OCI-LY1 (cell line): Measurements from ENCODE around the gene ATXN7L1.

Experiments used
- H2AFZ ChIP-seq: fragments of 200-600 bp; sonication (generic), shearing (Covaris generic); 2 replicates; pipeline ENCODE4 v1.6.0; 2014; ENCODE audit warnings: antibody characterized with exemption, mild to moderate bottlenecking, low read length
- H3F3A ChIP-seq: fragments of 200-600 bp; sonication (generic), shearing (Covaris generic); 2 replicates; pipeline ENCODE4 v1.6.0; 2014; ENCODE audit warnings: mild to moderate bottlenecking, antibody characterized with exemption, low read length, moderate library complexity; ENCODE audit not compliant: insufficient read depth
- H3K27ac ChIP-seq: fragments of 200-600 bp; sonication (generic); 2 replicates; pipeline ENCODE4 v1.5.1; 2014; ENCODE audit warnings: low read length, mixed run types, mild to moderate bottlenecking, low read depth; ENCODE audit not compliant: poor library complexity, severe bottlenecking
- H3K27me3 ChIP-seq: fragments of 200-600 bp; sonication (generic); 2 replicates; pipeline ENCODE4 v1.6.0; 2014; ENCODE audit warnings: antibody characterized with exemption, mild to moderate bottlenecking, low read length, moderate library complexity; ENCODE audit not compliant: insufficient read depth
- H3K36me3 ChIP-seq: fragments of 200-600 bp; sonication (generic); 2 replicates; pipeline ENCODE4 v1.6.1; 2014; ENCODE audit warnings: mild to moderate bottlenecking, antibody characterized with exemption, low read length, moderate library complexity, mixed read lengths; ENCODE audit not compliant: insufficient read depth
- H3K4me1 ChIP-seq: fragments of 200-600 bp; sonication (generic); 2 replicates; pipeline ENCODE4 v1.5.1; 2014; ENCODE audit warnings: mild to moderate bottlenecking, low read length, moderate library complexity; ENCODE audit not compliant: insufficient read depth, severe bottlenecking
- H3K4me2 ChIP-seq: fragments of 200-600 bp; sonication (generic), shearing (Covaris generic); 2 replicates; pipeline ENCODE4 v1.6.1; 2014; ENCODE audit warnings: low read length
- H3K4me3 ChIP-seq: fragments of 200-600 bp; sonication (generic); 2 replicates; pipeline ENCODE4 v1.5.1; 2014; ENCODE audit warnings: low read length, low read depth, mild to moderate bottlenecking, mixed read lengths; ENCODE audit not compliant: poor library complexity, severe bottlenecking
- H3K79me2 ChIP-seq: fragments of 200-600 bp; shearing (Covaris generic); 2 replicates; pipeline ENCODE4 v1.6.1; 2016; ENCODE audit warnings: mixed run types, low read length, mixed read lengths; ENCODE audit not compliant: insufficient read depth
- H3K9ac ChIP-seq: fragments of 200-600 bp; sonication (generic), shearing (Covaris generic); 2 replicates; pipeline ENCODE4 v1.6.1; 2014; ENCODE audit warnings: mild to moderate bottlenecking, low read length, mixed read lengths
- H3K9me2 ChIP-seq: fragments of 200-600 bp; sonication (generic), shearing (Covaris generic); 2 replicates; pipeline ENCODE4 v1.6.1; 2014; ENCODE audit warnings: low read depth, mild to moderate bottlenecking, low read length, mixed read lengths
- H3K9me3 ChIP-seq: fragments of 200-600 bp; shearing (Covaris generic); 2 replicates; pipeline ENCODE4 v1.6.1; 2014; ENCODE audit warnings: low read length, mixed read lengths
- H4K20me1 ChIP-seq: fragments of 200-600 bp; sonication (generic), shearing (Covaris generic); 2 replicates; pipeline ENCODE4 v1.6.0; 2016; ENCODE audit warnings: mild to moderate bottlenecking, low read length; ENCODE audit not compliant: insufficient read depth
- EZH2 ChIP-seq: fragments of 200-600 bp; sonication (generic), shearing (Covaris generic); IDR thresholded peaks from 2 replicates; pipeline ENCODE4 v1.8.0; 2017; ENCODE audit warnings: borderline replicate concordance, mixed run types, mild to moderate bottlenecking, antibody characterized with exemption, low read length, moderate library complexity, mixed read lengths
- TF ChIP-seq, protein P1 (sequence below): fragments of 200-600 bp; sonication (generic), shearing (Covaris generic); IDR thresholded peaks from 2 replicates; pipeline ENCODE4 v1.5.1; 2017; ENCODE audit warnings: mild to moderate bottlenecking, antibody characterized with exemption, low read length, moderate library complexity, mixed read lengths

Gene ATXN7L1

GRCh38 chr7:105655067-105655466 is 221.3 kb downstream of the ATXN7L1 start:
- H4K20me1 ChIP-seq = no peaks in the 10 kb centered on the region
- H3K4me1 ChIP-seq = no peaks in the 10 kb centered on the region
- H3F3A ChIP-seq = no peaks in the 10 kb centered on the region
- no peaks in the 10 kb centered on the region for H3K9me3 ChIP-seq
- no peaks in the 10 kb centered on the region for H3K36me3 ChIP-seq
- H2AFZ ChIP-seq = no peak overlapping the region
- no peaks in the 10 kb centered on the region for H3K27me3 ChIP-seq
- H3K9ac ChIP-seq = no peak overlapping the region
- H3K9me2 ChIP-seq = no peaks in the 10 kb centered on the region
- H3K79me2 ChIP-seq = no peaks in the 10 kb centered on the region
- no peak overlapping the region for H3K27ac ChIP-seq
- H3K4me3 ChIP-seq = no peak overlapping the region
- TF ChIP-seq, protein P1, sequence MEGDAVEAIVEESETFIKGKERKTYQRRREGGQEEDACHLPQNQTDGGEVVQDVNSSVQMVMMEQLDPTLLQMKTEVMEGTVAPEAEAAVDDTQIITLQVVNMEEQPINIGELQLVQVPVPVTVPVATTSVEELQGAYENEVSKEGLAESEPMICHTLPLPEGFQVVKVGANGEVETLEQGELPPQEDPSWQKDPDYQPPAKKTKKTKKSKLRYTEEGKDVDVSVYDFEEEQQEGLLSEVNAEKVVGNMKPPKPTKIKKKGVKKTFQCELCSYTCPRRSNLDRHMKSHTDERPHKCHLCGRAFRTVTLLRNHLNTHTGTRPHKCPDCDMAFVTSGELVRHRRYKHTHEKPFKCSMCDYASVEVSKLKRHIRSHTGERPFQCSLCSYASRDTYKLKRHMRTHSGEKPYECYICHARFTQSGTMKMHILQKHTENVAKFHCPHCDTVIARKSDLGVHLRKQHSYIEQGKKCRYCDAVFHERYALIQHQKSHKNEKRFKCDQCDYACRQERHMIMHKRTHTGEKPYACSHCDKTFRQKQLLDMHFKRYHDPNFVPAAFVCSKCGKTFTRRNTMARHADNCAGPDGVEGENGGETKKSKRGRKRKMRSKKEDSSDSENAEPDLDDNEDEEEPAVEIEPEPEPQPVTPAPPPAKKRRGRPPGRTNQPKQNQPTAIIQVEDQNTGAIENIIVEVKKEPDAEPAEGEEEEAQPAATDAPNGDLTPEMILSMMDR = no peak
- no peak for TF ChIP-seq EZH2
- H3K4me2 ChIP-seq = no peak overlapping the region

DNA sequence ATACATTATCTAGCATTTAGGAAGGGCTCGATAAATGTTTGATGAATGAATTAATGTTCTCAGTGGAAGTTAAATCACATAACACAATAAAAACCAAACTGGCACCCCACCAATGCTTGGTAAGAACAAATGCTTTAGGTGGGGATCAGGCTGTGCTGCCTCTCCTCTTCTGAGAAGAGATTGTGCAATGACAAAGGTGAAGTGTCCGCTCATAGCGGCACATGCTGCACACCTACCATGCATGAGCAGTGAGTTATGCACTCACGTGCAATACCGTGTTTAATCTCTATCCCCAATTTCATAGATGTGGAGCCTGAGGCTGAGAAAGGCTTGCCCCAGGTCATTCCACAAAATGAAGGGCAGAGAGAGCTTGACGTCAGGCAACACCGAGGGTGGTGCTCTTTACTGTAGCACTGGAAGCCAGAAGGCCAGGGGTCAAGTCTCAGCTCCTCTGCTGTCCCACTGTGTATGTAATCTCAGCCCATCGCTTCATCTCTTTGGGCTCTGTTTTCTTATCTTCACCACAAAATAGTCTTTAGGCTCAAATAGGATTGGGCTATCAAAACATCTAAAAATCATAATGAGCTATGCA is 222.2 kb downstream of the ATXN7L1 start:
- no peak for TF ChIP-seq EZH2
- TF ChIP-seq, protein P1 = no peak
- no peaks in the 10 kb centered on the region for H3K9me2 ChIP-seq
- no peak overlapping the region for H3K4me3 ChIP-seq
- no peak overlapping the region for H3K27ac ChIP-seq
- no peaks in the 10 kb centered on the region for H4K20me1 ChIP-seq
- H3K9ac ChIP-seq = no peak overlapping the region
- H2AFZ ChIP-seq = no peak overlapping the region
- no peaks in the 10 kb centered on the region for H3K79me2 ChIP-seq
- no peaks in the 10 kb centered on the region for H3K36me3 ChIP-seq
- H3K4me2 ChIP-seq = no peak overlapping the region
- no peaks in the 10 kb centered on the region for H3K9me3 ChIP-seq
- H3K27me3 ChIP-seq = no peaks in the 10 kb centered on the region
- no peaks in the 10 kb centered on the region for H3F3A ChIP-seq
- H3K4me1 ChIP-seq = no peaks in the 10 kb centered on the region

DNA sequence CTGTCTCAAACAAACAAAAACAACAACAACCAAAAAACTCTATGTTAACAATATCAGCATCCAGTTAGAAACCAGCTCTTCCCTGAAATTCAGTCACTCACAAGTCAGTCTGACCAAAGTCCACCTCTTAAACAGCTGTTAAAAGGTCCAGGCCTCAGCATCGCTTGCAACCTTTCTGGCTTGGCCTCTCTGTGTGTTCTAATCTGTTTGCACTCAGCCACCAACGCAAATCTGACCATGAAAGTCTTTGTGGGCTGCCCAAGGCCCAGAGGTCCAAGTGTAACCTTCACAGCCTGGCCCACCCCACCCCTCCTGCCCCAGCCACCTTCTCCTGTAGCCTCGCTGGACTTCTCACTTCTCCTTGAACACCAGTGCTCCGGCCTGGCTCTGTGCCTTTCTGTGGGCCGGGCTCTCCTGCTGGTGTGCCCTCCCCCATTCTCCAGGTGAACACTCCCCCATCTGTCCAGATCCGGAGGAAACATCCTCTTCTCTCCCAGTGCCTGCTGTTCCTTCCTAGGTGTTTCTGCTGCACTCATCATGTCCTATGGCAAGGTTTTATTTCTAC is 222.9 kb downstream of the ATXN7L1 start:
- Histone ChIP-seq H3K4me2 (no peak overlapping the region), H4K20me1 (no peaks in the 10 kb centered on the region), H3K9me2 (no peaks in the 10 kb centered on the region), H3K27me3 (no peaks in the 10 kb centered on the region), H3F3A (no peaks in the 10 kb centered on the region), H2AFZ (no peak overlapping the region), H3K4me1 (no peaks in the 10 kb centered on the region), H3K36me3 (no peaks in the 10 kb centered on the region), H3K9ac (no peak overlapping the region), H3K79me2 (no peaks in the 10 kb centered on the region), H3K4me3 (no peak overlapping the region), H3K9me3 (no peaks in the 10 kb centered on the region), H3K27ac (no peak overlapping the region)
- no peak for TF ChIP-seq EZH2
- TF ChIP-seq, protein P1 = no peak
